Measurements from ENCODE around the gene SLC15A4. TPM values are rescaled to one million over a fixed set of nuclear protein-coding genes. Genes with fewer than 3 reads are reported as not detected.

The SLC15A4 gene
- total and polyA plus RNA-seq, 2 of the 13 experiments (the other 11 are each of a cell fraction or from before 2014, with no cell fraction given) = 17.3 to 22.7 TPM

- TF ChIP-seq HDAC2 (CRISPR knock-in tag; IDR thresholded peaks at IDR 0.05) (peak; percentile 77), FOXA3 (CRISPR knock-in tag; IDR thresholded peaks at IDR 0.05) (peak; percentile 81), ZSCAN9 (CRISPR knock-in tag; IDR thresholded peaks at IDR 0.05; ENCODE audit: borderline replicate concordance) (0 out of 2 replicates have a peak, but pooled peaks have one; percentile 33), GATAD2A (CRISPR knock-in tag; IDR thresholded peaks at IDR 0.05) (peak; percentile 82), ZBTB2 (CRISPR knock-in tag; IDR thresholded peaks at IDR 0.05; ENCODE audit: low read depth) (no peak), ZNF335 (CRISPR knock-in tag; IDR thresholded peaks at IDR 0.05) (no peak), HMG20B (CRISPR knock-in tag; conservative IDR thresholded peaks at IDR 0.05) (no peak), ETV5 (CRISPR knock-in tag; IDR thresholded peaks at IDR 0.05; ENCODE audit: borderline replicate concordance) (peak; percentile 9; the same call in 1 of the 2 replicates), ZSCAN29 (CRISPR knock-in tag; conservative IDR thresholded peaks at IDR 0.05) (no peak; the same call in 1 of the 2 replicates), KLF11 (CRISPR knock-in tag; IDR thresholded peaks at IDR 0.05) (no peak), ARNTL (CRISPR knock-in tag; IDR thresholded peaks at IDR 0.05) (no peak), PHB2 (IDR thresholded peaks at IDR 0.05; ENCODE audit: partially characterized antibody) (no peak), PHF8 (CRISPR knock-in tag; IDR thresholded peaks at IDR 0.05) (no peak), ZFX (CRISPR knock-in tag; IDR thresholded peaks at IDR 0.05; ENCODE audit: low read depth) (peak; percentile 47), MAX (IDR thresholded peaks at IDR 0.05) (0 out of 2 replicates have a peak, but pooled peaks have one; percentile 46), ZNF790 (CRISPR knock-in tag; IDR thresholded peaks at IDR 0.05; ENCODE audit: borderline replicate concordance) (no peak), SNAI1 (CRISPR knock-in tag; IDR thresholded peaks at IDR 0.05; ENCODE audit: borderline replicate concordance) (no peak), SRF (IDR thresholded peaks at IDR 0.05; ENCODE audit: low read depth, low read length) (0 out of 2 replicates have a peak, but pooled peaks have one; percentile 28), ZSCAN12 (CRISPR knock-in tag; IDR thresholded peaks at IDR 0.05) (no peak), ZNF563 (CRISPR knock-in tag; IDR thresholded peaks at IDR 0.05) (no peak), AGO2 (optimal IDR thresholded peaks at IDR 0.05; ENCODE audit: low read depth, low read length) (no peak), ZMYM2 (CRISPR knock-in tag; IDR thresholded peaks at IDR 0.05) (peak; percentile 77), IKZF5 (CRISPR knock-in tag; IDR thresholded peaks at IDR 0.05) (0 out of 2 replicates have a peak, but pooled peaks have one; percentile 29), U2AF1 (optimal IDR thresholded peaks at IDR 0.05; ENCODE audit: low read depth, low read length) (no peak), HCFC1 (IDR thresholded peaks at IDR 0.05; ENCODE audit: low read depth, low read length) (no peak), BORCS8-MEF2B (CRISPR knock-in tag; IDR thresholded peaks at IDR 0.05) (no peak), FOXJ3 (CRISPR knock-in tag; IDR thresholded peaks at IDR 0.05; ENCODE audit: borderline replicate concordance) (peak; percentile 50; the same call in 1 of the 2 replicates), NR2F1 (CRISPR knock-in tag; IDR thresholded peaks at IDR 0.05) (0 out of 4 replicates have a peak, but pooled peaks of 1 of the 2 experiments have one; percentile 42), CREM (IDR thresholded peaks at IDR 0.05) (peak; percentile 72), CREM (CRISPR knock-in tag; IDR thresholded peaks at IDR 0.05) (no peak), SMARCE1 (IDR thresholded peaks at IDR 0.05; ENCODE audit: borderline replicate concordance) (no peak)
These were observed 37.7 kb upstream of the SLC15A4 start (continued) for GRCh38 chr12:128861226-128862016.
